HepG2 (cell line): ENCODE measurements around the gene PXK. TPM values are rescaled to one million over a fixed set of nuclear protein-coding genes. Genes with fewer than 3 reads are reported as not detected.

Experiments
- GATA4 ChIP-seq: sonication (generic); IDR thresholded peaks from 2 replicates; pipeline ENCODE4 v1.6.1; 2016; ENCODE audit warnings: antibody characterized with exemption, low read depth, borderline replicate concordance
- JDP2 ChIP-seq: sonication (generic); formaldehyde crosslinking; IDR thresholded peaks from 2 replicates; pipeline ENCODE4 v1.8.1; 2022; ENCODE audit warnings: missing genetic modification reagents, borderline replicate concordance
- KAT7 ChIP-seq: IDR thresholded peaks from 2 replicates; pipeline ENCODE4 v1.6.1; 2018; ENCODE audit warnings: borderline replicate concordance, missing compliant biosample characterization
- KLF16 ChIP-seq, 2 experiments: sonication (generic) in 1 of 2; formaldehyde crosslinking in 1 of 2; IDR thresholded peaks; 2 replicates each; pipeline versions ENCODE4 v1.6.1 to v1.8.0; 2016 to 2023; ENCODE audit warnings: missing genetic modification reagents in 2 of 2, missing compliant biosample characterization in 1 of 2
- KMT2A ChIP-seq: sonication (generic); formaldehyde crosslinking; IDR thresholded peaks from 2 replicates; pipeline ENCODE4 v1.4.0; 2020; ENCODE audit warnings: missing genetic modification reagents
- MIXL1 ChIP-seq: IDR thresholded peaks from 2 replicates; pipeline ENCODE4 v1.6.1; 2016
- NAIF1 ChIP-seq: sonication (generic); formaldehyde crosslinking; IDR thresholded peaks from 2 replicates; pipeline ENCODE4 v1.5.0; 2020; ENCODE audit warnings: mild to moderate bottlenecking, missing genetic modification reagents, borderline replicate concordance
- NONO ChIP-seq, 2 experiments: fragments of 450-650 bp in 1 of 2; sonication (generic) in 1 of 2; formaldehyde crosslinking in 1 of 2; IDR thresholded peaks in 1 of 2; conservative IDR thresholded peaks in 1 of 2; 2 replicates each; pipeline versions ENCODE4 v1.6.1 to v1.8.0; 2017 to 2022; ENCODE audit warnings: mild to moderate bottlenecking in 1 of 2, missing genetic modification reagents in 1 of 2, moderate library complexity in 1 of 2
- PAWR ChIP-seq: sonication (generic); formaldehyde crosslinking; IDR thresholded peaks from 2 replicates; pipeline ENCODE4 v1.4.0; 2020; ENCODE audit warnings: missing genetic modification reagents, mild to moderate bottlenecking, borderline replicate concordance
- THAP11 ChIP-seq: IDR thresholded peaks from 2 replicates; pipeline ENCODE4 v1.6.1; 2016; ENCODE audit warnings: missing biosample characterization, missing genetic modification reagents
- THAP7 ChIP-seq: sonication (generic); formaldehyde crosslinking; IDR thresholded peaks from 2 replicates; pipeline ENCODE4 v1.8.1; 2023; ENCODE audit warnings: mild to moderate bottlenecking, missing genetic modification reagents
- THAP8 ChIP-seq: sonication (generic); formaldehyde crosslinking; IDR thresholded peaks from 2 replicates; pipeline ENCODE4 v1.5.1; 2020; ENCODE audit warnings: missing genetic modification reagents, mild to moderate bottlenecking, borderline replicate concordance
- ZBED4 ChIP-seq: sonication (generic); formaldehyde crosslinking; IDR thresholded peaks from 2 replicates; pipeline ENCODE4 v1.4.0; 2020; ENCODE audit warnings: missing genetic modification reagents, borderline replicate concordance
- ZBTB34 ChIP-seq: sonication (generic); formaldehyde crosslinking; IDR thresholded peaks from 2 replicates; pipeline ENCODE4 v1.8.0; 2022; ENCODE audit warnings: mild to moderate bottlenecking, missing genetic modification reagents
- ZFP36L2 ChIP-seq: sonication (generic); formaldehyde crosslinking; IDR thresholded peaks from 2 replicates; pipeline ENCODE4 v1.4.0; 2020; ENCODE audit warnings: missing genetic modification reagents
- ZNF557 ChIP-seq: sonication (generic); formaldehyde crosslinking; IDR thresholded peaks from 2 replicates; pipeline ENCODE4 v1.4.0; 2020; ENCODE audit warnings: missing genetic modification reagents
- ZNF614 ChIP-seq: IDR thresholded peaks from 2 replicates; pipeline ENCODE4 v1.6.1; 2018; ENCODE audit warnings: missing biosample characterization, missing genetic modification reagents, inconsistent platforms, borderline replicate concordance
- ZNF691 ChIP-seq: sonication (generic); formaldehyde crosslinking; IDR thresholded peaks from 2 replicates; pipeline ENCODE4 v1.4.0; 2020; ENCODE audit warnings: missing genetic modification reagents, low read depth, mild to moderate bottlenecking, borderline replicate concordance
- ZNF768 ChIP-seq: sonication (generic); formaldehyde crosslinking; IDR thresholded peaks from 2 replicates; pipeline ENCODE4 v1.4.0; 2020; ENCODE audit warnings: missing genetic modification reagents
- ZNF784 ChIP-seq: sonication (generic); formaldehyde crosslinking; IDR thresholded peaks from 2 replicates; pipeline ENCODE4 v1.5.1; 2020; ENCODE audit warnings: missing genetic modification reagents, mild to moderate bottlenecking, borderline replicate concordance
- polyA plus RNA-seq, 8 experiments: library from polyadenylated mRNA; depleted of rRNA in 3 of 8; stranded (reverse) in 7 of 8; unstranded in 1 of 8; fragments of >200 nt; fragmentation: Illumina TruSeq in 4 of 8; extraction: Trizol in 4 of 8; gene quantifications; 2 replicates each; pipeline versions ENCODE4 v1.2.1 to v1.2.3, GENCODE V29; 2011 to 2016; ENCODE audit warnings: low read depth in 4 of 8, missing spikeins in 1 of 8, mixed read lengths in 1 of 8; ENCODE audit not compliant: insufficient read depth in 1 of 8
- total RNA-seq, 5 experiments: library from RNA; depleted of rRNA; stranded (reverse); fragments of >200 nt; fragmentation: Illumina TruSeq; extraction: Trizol; gene quantifications; 2 replicates each; pipeline ENCODE4 v1.2.3, GENCODE V29; 2016; ENCODE audit warnings: low read depth in 1 of 5

PXK gene
- total and polyA plus RNA-seq, 2 of the 13 experiments (the other 11 are each of a cell fraction or from before 2014, with no cell fraction given), result 6.4 to 18.6 TPM

- TF ChIP-seq ZNF784 (CRISPR knock-in tag) (no peak), KAT7 (no peak), ZBED4 (no peak), PAWR (CRISPR knock-in tag) (no peak), KLF16 (CRISPR knock-in tag; IDR thresholded peaks at IDR 0.05) (peak in 1 of 2 experiments; percentile 58; a peak in 1 of 4 replicates), ZFP36L2 (CRISPR knock-in tag) (no peak), ZBTB34 (CRISPR knock-in tag) (no peak), ZNF768 (CRISPR knock-in tag) (no peak), NONO (IDR thresholded peaks at IDR 0.05) (no peak), NONO (CRISPR knock-in tag; conservative IDR thresholded peaks at IDR 0.05) (0 out of 2 replicates have a peak, but pooled peaks have one; percentile 9), THAP8 (CRISPR knock-in tag) (no peak), KMT2A (CRISPR knock-in tag) (no peak), THAP11 (CRISPR knock-in tag) (peak; percentile 30; the same call in 1 of the 2 replicates), MIXL1 (CRISPR knock-in tag) (0 out of 2 replicates have a peak, but pooled peaks have one; percentile 1), ZNF557 (CRISPR knock-in tag) (no peak), THAP7 (no peak), ZNF691 (CRISPR knock-in tag) (no peak), ZNF614 (CRISPR knock-in tag) (peak; percentile 45; the same call in 1 of the 2 replicates), GATA4 (no peak), JDP2 (CRISPR knock-in tag) (no peak), NAIF1 (CRISPR knock-in tag) (no peak)
Observed at GRCh38 chr3:58463181-58463941, 130.7 kb downstream of the PXK start (continued).
